DND-41 (cell line): Measurements from ENCODE around the gene C1QB.

Source experiments
- ATAC-seq: fragments of 200-7000 bp; cut with Tn5 transposase; 3 replicates; pipeline ENCODE4 v1.9.1; 2021; ENCODE audit warnings: low read depth; ENCODE audit not compliant: insufficient read depth
- DNase-seq: peaks from one replicate; pipeline ENCODE4 v3.0.0-alpha.2; 2020
- H2AFZ ChIP-seq: 2 replicates; pipeline ENCODE4 v1.6.0; 2012; ENCODE audit warnings: low read depth, low read length
- H3K27ac ChIP-seq: 2 replicates; pipeline ENCODE4 v1.5.1; 2012; ENCODE audit warnings: low read length, inconsistent platforms
- H3K27me3 ChIP-seq: fragments of 200-600 bp; sonication (generic); 2 replicates; pipeline ENCODE4 v1.6.0; 2012; ENCODE audit warnings: low read length, mild to moderate bottlenecking, inconsistent platforms; ENCODE audit not compliant: insufficient read depth, poor library complexity
- H3K36me3 ChIP-seq: 2 replicates; pipeline ENCODE4 v1.5.1; 2012; ENCODE audit warnings: low read length, inconsistent platforms; ENCODE audit not compliant: insufficient read depth
- H3K4me1 ChIP-seq: 2 replicates; pipeline ENCODE4 v1.5.1; 2012; ENCODE audit warnings: mild to moderate bottlenecking, low read length; ENCODE audit not compliant: insufficient read depth
- H3K4me2 ChIP-seq: 2 replicates; pipeline ENCODE4 v1.6.0; 2012; ENCODE audit warnings: mild to moderate bottlenecking, moderate library complexity, low read length, inconsistent platforms; ENCODE audit not compliant: insufficient read depth
- H3K4me3 ChIP-seq, 2 experiments: fragments of 200-600 bp in 1 of 2; shearing (Covaris generic) in 1 of 2; 2 replicates each; pipeline ENCODE4 v1.5.1; 2012 to 2016; ENCODE audit warnings: inconsistent platforms in 2 of 2, low read length in 2 of 2, mild to moderate bottlenecking in 2 of 2, low read depth in 1 of 2, moderate library complexity in 1 of 2
- H3K79me2 ChIP-seq: 2 replicates; pipeline ENCODE4 v1.6.0; 2012; ENCODE audit warnings: low read length, inconsistent platforms; ENCODE audit not compliant: insufficient read depth
- H3K9ac ChIP-seq: 2 replicates; pipeline ENCODE4 v1.6.0; 2012; ENCODE audit warnings: low read depth, mild to moderate bottlenecking, inconsistent platforms, low read length, moderate library complexity
- H3K9me3 ChIP-seq: 2 replicates; pipeline ENCODE4 v1.5.1; 2012; ENCODE audit warnings: low read length, moderate library complexity, mild to moderate bottlenecking, inconsistent platforms; ENCODE audit not compliant: insufficient read depth, severe bottlenecking
- H4K20me1 ChIP-seq: 2 replicates; pipeline ENCODE4 v1.6.0; 2012; ENCODE audit warnings: low read length; ENCODE audit not compliant: insufficient read depth
- CTCF ChIP-seq: IDR thresholded peaks from 2 replicates; pipeline ENCODE4 v1.5.1; 2012; ENCODE audit warnings: borderline replicate concordance, low read length, moderate library complexity, mild to moderate bottlenecking; ENCODE audit not compliant: poor library complexity, severe bottlenecking; ENCODE audit errors: extremely low read depth
- EZH2 ChIP-seq: IDR thresholded peaks from 3 replicates; pipeline ENCODE4 v1.6.1; 2012; ENCODE audit warnings: borderline replicate concordance, low read depth, mild to moderate bottlenecking, moderate library complexity, low read length, inconsistent platforms; ENCODE audit not compliant: severe bottlenecking

Gene C1QB

GRCh38 chr1:22694172-22694571 lies 41.1 kb downstream of the C1QB start:
- no peak overlapping the region for H3K9ac ChIP-seq
- no peak overlapping the region for H3K4me3 ChIP-seq
- H3K27me3 ChIP-seq = peaks cover 5% of the 10 kb centered on the region
- no peak overlapping the region for H3K4me2 ChIP-seq
- no peak overlapping the region for H3K27ac ChIP-seq
- ATAC-seq = no peak
- H3K79me2 ChIP-seq = no peaks in the 10 kb centered on the region
- no peaks in the 10 kb centered on the region for H4K20me1 ChIP-seq
- no peaks in the 10 kb centered on the region for H3K36me3 ChIP-seq
- no peak overlapping the region for H2AFZ ChIP-seq
- TF ChIP-seq CTCF = no peak
- TF ChIP-seq EZH2 = no peak
- H3K4me1 ChIP-seq = no peaks in the 10 kb centered on the region
- no peaks in the 10 kb centered on the region for H3K9me3 ChIP-seq
- no peak for DNase-seq

GRCh38 chr1:22696610-22697009 lies 43.6 kb downstream of the C1QB start:
- Histone ChIP-seq H3K79me2 (no peaks in the 10 kb centered on the region), H3K9ac (no peak overlapping the region), H4K20me1 (no peaks in the 10 kb centered on the region), H3K9me3 (no peaks in the 10 kb centered on the region), H3K27me3 (no peaks in the 10 kb centered on the region), H3K27ac (no peak overlapping the region), H3K36me3 (no peaks in the 10 kb centered on the region), H3K4me3 (no peak overlapping the region), H2AFZ (no peak overlapping the region), H3K4me2 (no peak overlapping the region), H3K4me1 (no peaks in the 10 kb centered on the region)
- no peak for ATAC-seq
- TF ChIP-seq CTCF (no peak), EZH2 (no peak)
- no peak for DNase-seq

- Histone ChIP-seq H4K20me1 (no peaks in the 10 kb centered on the region), H3K79me2 (no peaks in the 10 kb centered on the region), H3K9ac (no peak overlapping the region), H3K36me3 (no peaks in the 10 kb centered on the region), H3K27me3 (no peaks in the 10 kb centered on the region), H3K4me3 (no peak overlapping the region), H3K4me1 (no peaks in the 10 kb centered on the region), H3K27ac (no peak overlapping the region), H3K9me3 (no peaks in the 10 kb centered on the region), H2AFZ (no peak overlapping the region), H3K4me2 (no peak overlapping the region)
- TF ChIP-seq EZH2 (no peak), CTCF (no peak)
- no peak for ATAC-seq
- DNase-seq = no peak
Observed at GRCh38 chr1:22697980-22698379, 44.9 kb downstream of the C1QB start.
